T-helper 2 cell treated with Interferon-gamma antibody and Interleukin-4, amounts not matched to agents 100 ng/mL and 5 ng/mL, for 36 hours (primary cell): ENCODE data around the gene MXD4. TPM values are rescaled to one million over a fixed set of nuclear protein-coding genes. Genes with fewer than 3 reads are reported as not detected.
"Not testable (repeated sequence)": the region's sequence is repeated elsewhere in the genome, so short reads cannot be mapped to it uniquely, and the experiment has no call there.

Source experiments
- intact Hi-C: fragments of 100-400 bp; cut with micrococcal nuclease; formaldehyde crosslinking; loops from one replicate; pipeline ENCODE4 v1.15.1; 2023
- total RNA-seq: library from RNA; stranded (reverse); gene quantifications from 2 replicates; pipeline ENCODE4 v1.2.3, GENCODE V29; 2022

MXD4 gene
- total RNA-seq, 1 donor from 2014 or later = 15.8 TPM

- intact Hi-C loops = no loop called here
Measured at GRCh38 chr4:2276581-2277325, 14.8 kb upstream of the MXD4 start.

- intact Hi-C loops = no loop called here
Measured at GRCh38 chr4:2275546-2276251, 13.8 kb upstream of the MXD4 start.

- intact Hi-C loops = not testable (repeated sequence)
Measured at GRCh38 chr4:2275044-2275397, 13.1 kb upstream of the MXD4 start.

- intact Hi-C loops = no loop called here
Measured at GRCh38 chr4:2274320-2275043, 12.6 kb upstream of the MXD4 start.

- intact Hi-C loops = no loop called here
Measured at GRCh38 chr4:2273657-2274319, 11.9 kb upstream of the MXD4 start.

GRCh38 chr4:2273221-2273620 lies 11.3 kb upstream of the MXD4 start:
- intact Hi-C loops = no loop called here

- intact Hi-C loops = no loop called here
Measured at GRCh38 chr4:2272828-2273120, 10.9 kb upstream of the MXD4 start.

- intact Hi-C loops = no loop called here
Measured at GRCh38 chr4:2272026-2272827, 10.3 kb upstream of the MXD4 start.

GRCh38 chr4:2271279-2272025 lies 9.5 kb upstream of the MXD4 start:
- intact Hi-C loops = no loop called here

- intact Hi-C loops = no loop called here
Measured at GRCh38 chr4:2270341-2271165, 8.6 kb upstream of the MXD4 start.

- intact Hi-C loops = no loop called here
Measured at GRCh38 chr4:2269618-2270163, 7.8 kb upstream of the MXD4 start.

- intact Hi-C loops = no loop called here
Measured at GRCh38 chr4:2269206-2269531, 7.3 kb upstream of the MXD4 start.

- intact Hi-C loops = no loop called here
Measured at GRCh38 chr4:2268357-2269205, 6.7 kb upstream of the MXD4 start.

GRCh38 chr4:2267841-2268240 lies 5.9 kb upstream of the MXD4 start:
- intact Hi-C loops = no loop called here

GRCh38 chr4:2267320-2267811 lies 5.5 kb upstream of the MXD4 start:
- intact Hi-C loops = no loop called here

GRCh38 chr4:2266821-2267220 lies 4.9 kb upstream of the MXD4 start:
- intact Hi-C loops = no loop called here

- intact Hi-C loops = no loop called here
Measured at GRCh38 chr4:2266181-2266580, 4.3 kb upstream of the MXD4 start.
